GM21390 (cell line): ENCODE measurements around the gene AOPEP.
"Not testable (repeated sequence)": the region's sequence is repeated elsewhere in the genome, so short reads cannot be mapped to it uniquely, and the experiment has no call there.

ENCODE experiments used
- ATAC-seq: cut with Tn5 transposase; IDR thresholded peaks from one replicate; pipeline ENCODE4 v1.9.1; 2021; ENCODE audit not compliant: unreplicated experiment

Gene AOPEP

DNA sequence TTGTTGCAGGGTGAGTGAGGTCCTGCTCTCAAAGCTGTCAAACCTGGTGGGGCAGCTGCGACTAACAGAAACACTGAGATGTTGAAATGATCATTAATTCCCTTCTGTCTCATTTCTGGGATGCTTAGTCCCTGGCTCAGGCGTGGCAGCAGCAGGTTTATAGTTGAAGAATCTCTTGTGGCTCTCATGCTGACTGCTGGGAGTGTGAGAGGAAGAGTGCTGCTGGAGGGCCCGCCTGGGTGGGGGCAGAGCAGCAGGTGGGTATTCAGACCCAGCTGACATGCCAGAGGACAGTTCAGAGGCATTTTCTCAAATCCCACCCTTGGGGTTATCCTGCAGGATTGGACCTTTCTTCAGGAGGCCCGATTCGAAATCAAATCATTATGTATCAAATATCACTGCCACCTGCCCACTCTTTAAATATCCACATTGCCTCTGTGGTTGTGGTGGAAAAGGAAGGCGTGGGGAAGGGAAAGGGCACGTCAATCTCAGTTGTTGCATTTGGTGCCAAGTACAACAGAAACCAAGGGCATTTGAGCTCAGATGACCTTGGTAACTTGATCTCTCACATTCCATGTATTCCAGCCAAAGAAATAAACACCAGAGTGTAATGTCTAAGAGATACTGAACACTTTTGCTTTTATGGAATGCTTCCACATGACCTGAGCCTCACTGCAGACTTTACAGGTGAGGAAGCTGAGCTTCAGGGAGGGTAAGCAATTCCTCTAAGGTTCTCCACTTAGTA, 224.3 kb downstream of the AOPEP start:
- ATAC-seq: no peak

DNA sequence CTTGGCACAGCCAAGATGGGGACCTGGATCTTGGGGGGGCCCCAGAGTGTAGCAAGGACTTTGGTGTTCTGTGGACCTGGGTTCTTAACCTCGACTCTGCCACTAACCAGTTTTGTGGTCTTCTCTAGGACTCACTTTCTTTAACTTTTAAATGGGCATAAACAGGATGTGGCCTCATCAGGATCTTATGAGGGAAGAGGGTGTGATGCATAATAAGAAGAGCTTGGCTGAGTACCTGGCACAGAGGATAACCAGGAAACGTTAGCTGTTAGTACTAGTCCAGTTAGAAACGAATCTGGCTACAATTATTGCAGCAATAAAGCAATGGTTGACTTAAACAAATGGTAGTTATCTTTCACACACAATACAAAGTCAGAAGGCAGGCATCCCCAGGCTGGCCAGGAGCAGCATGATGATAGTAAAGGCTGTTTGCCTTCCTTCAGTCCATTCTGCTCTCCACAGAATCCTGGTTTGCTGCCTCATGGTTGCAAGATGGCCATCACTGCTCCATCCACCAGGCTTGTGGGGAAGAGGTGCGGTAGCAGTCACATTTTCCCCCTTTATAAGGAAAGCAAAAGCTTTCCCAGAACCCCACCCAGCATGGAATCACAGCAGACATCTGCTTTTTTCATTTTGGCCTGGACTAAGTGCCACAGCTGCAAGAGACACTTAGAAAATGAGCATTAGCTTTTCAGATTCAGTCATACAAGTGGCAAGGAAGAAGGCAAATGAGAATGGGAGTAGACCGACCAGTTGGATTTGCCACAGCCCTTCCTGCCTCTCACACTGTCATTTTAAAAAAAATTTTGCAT, 225.0 kb downstream of the AOPEP start:
- no peak for ATAC-seq

DNA sequence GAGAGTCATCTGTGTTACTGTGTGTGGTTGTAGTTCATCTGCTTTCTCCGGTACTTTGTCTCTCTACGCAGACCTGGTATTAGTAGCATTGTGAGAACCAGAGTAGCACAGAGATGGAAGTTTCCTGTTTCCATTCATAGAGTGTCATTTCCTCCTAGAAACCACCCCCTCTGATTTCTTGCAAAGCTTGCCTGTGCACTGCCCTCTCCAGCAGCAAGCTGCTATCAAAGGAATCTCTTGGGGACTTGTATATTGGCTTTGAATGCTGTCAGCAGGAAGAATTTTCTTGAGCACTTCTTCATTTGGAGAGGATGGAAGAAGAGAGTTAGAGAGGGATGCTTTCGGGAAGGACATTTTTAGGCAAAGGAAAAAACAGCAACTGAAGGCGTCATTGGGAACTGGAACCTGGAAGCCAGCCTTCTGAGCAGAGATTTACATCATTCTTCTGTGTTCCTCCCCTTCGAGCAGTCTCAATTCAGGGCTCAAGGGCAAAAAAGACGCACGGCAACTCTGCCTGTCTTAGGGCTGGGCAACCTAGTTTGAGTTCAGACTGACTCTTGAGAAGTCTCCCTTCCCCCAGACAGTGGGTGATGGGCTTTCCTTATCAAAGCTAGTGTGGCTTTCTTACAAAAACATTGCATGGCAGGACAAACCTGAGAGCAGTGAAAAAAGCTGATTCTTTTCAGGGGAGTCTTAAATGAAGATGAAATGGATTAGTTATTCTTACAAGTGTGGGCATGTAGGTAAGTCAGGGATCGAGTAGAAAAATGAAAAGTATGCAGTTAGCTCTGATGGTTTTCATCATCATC, 226.3 kb downstream of the AOPEP start:
- ATAC-seq: peak; percentile 84

DNA sequence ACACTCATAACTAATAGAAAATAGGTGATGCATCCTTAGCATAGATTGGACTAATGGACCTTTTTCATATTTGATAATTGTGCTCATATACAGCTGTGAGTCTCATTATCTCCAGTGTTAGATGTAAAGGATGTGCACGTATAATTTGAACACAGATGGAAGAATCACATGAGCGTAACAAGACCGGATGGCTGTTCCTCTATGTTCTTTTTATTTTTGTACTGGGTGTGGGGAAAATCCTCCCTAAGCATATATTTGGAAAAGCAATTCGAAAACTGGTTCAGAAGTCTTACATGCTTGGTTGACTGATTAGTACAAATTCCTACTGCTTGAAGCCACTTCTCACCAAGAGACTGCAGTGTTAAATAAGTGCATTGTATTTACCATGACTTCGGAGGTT, 230.2 kb downstream of the AOPEP start:
- ATAC-seq: no peak

DNA sequence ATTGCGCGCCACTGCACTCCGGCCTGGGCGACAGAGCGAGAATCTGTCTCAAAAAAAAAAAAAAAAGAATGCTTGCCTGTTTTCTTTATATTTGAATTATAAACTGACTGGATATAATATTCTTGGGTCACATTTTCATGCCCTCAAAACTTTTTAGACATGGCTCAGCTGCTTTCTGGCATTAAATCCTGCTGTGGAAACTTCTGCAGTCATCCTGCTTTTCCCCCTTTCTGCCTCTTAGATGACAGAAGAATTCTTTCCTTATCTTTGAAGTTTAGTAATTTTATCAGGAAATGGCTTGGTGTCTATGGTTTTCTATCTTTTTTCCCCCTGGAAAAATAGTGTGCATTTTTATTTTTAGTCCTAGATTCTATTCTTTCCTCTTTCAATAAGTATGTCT, 234.5 kb downstream of the AOPEP start:
- ATAC-seq: no peak

DNA sequence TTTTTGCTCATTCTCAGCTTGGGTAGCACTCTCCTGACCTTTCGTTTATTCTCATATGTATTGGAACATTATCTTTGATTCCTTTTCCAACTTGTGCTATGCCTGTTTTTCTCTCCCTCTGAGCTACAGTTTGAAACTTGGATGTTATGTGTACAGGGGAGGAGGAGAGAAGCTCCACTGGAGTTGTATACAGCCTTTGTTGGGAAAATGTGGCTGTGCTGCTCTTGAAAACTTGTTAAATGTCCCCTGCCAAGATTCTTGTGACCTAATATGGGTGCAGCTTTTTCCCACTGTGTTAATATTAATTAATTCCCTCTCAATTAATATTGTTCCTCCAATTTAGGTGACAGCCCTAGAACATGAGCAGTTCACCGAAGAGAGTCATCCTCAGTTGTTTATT, 235.4 kb downstream of the AOPEP start:
- no peak for ATAC-seq

DNA sequence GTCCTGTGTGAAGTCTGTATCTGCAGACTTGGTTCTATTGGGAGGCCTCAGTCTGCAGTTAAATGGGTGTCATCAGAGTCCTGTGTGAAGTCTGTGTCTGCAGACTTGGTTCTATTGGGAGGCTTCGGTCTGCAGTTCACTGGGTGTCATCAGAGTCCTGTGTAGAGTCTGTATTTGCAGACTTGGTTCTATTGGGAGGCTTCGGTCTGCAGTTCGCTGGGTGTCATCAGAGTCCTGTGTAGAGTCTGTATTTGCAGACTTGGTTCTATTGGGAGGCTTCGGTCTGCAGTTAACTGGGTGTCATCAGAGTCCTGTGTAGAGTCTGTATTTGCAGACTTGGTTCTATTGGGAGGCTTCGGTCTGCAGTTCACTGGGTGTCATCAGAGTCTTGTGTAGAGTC, 239.1 kb downstream of the AOPEP start:
- ATAC-seq: not testable (repeated sequence)

DNA sequence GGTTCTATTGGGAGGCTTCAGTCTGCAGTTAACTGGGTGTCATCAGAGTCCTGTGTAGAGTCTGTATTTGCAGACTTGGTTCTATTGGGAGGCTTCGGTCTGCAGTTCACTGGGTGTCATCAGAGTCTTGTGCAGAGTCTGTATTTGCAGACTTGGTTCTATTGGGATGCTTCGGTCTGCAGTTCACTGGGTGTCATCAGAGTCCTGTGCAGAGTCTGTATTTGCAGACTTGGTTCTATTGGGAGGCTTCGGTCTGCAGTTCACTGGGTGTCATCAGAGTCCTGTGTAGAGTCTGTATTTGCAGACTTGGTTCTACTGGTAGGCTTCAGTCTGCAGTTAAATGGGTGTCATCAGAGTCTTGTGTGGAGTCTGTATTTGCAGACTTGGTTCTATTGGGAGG, 239.5 kb downstream of the AOPEP start:
- not testable (repeated sequence) for ATAC-seq

DNA sequence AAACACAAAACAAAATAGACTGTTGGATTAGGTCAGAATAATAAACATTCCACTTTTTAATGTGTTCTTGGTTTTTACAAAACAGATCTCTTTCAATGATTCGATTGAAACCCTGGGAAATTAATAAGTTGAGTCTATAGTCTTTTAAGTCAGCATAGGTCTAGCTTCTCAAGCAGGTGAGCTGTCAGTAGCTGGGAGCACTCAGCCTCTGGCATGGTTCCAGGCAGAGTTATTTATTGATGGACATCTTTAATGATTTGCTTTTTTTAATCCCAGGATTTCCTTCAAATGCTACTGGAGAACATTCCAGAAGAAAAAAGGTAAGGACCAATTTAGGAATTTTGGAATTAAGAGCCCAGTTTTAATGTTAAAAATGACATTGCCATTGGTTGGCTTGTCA, 241.0 kb downstream of the AOPEP start:
- ATAC-seq: no peak

DNA sequence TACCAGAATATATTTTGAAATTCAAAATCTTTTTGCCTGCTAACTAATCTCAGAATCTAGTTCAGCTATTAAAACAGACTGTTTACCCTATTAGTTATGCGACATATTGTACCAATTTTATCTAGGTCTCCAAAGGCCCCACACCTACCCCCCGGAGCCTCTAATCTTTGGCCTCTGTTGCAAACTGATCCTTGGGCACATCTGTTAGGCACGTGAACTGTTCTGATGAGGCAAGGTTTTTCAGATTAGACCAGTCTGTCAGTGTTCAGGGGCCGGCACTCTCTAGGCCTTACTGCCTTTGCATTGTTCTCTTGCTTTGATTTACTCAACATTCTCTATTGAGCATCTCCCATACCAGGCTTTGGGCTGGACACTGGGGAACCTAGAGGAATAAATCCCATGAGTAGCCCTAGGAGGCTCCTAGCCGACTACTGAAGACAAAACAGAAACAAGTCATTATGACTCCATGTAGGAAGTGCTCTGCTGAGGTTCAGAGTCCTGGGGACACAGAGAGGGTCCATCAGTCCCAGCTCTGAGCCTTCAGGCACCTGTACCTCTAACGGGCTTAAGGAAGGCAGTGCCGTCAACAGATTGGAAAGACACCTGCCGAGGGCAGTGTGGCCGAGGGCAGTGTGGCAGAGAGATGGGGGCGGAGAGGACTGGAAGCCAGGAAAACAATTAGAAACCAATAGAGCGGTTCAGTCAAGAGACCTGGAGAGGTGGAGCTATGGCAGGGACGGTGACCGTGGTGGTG, 245.1 kb downstream of the AOPEP start:
- no peak for ATAC-seq

DNA sequence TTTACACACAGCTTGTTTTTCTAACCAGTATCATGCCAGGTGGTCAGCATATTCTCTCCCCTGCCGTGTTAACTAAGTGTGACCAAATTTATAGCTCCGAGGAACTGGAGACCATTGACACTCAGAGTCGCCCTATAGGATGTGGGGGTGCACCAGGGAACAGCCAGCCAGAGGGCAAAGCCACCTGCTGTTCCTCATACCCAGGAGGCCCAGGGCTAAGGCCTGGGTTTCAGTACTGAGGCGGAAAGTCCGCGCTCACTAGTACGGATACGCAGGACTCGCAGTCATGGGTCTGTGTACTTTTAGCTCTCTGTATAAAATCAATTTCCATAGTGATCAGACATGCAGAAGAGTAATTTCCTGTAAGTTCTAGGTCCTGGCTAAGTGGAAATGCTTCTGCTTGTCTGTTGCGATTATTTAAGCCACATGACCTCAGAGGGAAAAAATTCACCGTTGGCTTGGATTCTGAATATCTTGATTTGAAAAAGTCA, 247.0 kb downstream of the AOPEP start:
- no peak for ATAC-seq

DNA sequence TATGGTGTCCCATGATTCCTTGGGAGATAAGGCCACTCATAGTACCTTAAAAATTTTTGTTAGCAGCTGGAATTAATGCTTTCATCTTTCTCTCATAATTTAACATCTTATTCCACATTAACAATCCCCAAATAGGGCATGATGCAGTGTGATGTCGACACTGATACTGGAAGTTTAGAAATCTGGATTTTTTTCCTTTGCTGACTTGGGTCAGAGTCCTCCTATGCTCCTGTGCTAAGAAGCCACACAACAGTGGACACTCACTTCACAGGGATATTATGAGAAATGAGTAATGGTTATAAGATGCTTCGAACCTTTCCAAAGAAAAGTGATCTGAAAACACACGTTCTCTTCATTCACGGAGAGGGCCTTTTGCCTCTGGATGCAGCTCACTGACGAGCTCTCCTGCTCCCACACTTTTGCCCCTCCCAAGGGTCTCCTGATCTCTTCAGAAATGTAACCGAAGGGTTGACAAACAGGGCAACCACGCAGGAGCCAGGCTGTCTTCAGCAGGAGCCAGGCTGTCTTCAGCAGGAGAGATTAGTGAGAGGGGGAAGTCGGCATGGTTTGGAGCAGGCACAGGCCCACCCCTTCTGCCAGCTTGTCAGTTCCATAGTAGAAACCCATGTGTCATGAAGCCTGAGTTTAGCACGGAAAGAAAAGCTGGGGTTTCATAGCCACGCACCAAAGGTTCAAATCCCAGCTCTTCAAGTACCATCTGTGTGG, 247.8 kb downstream of the AOPEP start:
- ATAC-seq: no peak

DNA sequence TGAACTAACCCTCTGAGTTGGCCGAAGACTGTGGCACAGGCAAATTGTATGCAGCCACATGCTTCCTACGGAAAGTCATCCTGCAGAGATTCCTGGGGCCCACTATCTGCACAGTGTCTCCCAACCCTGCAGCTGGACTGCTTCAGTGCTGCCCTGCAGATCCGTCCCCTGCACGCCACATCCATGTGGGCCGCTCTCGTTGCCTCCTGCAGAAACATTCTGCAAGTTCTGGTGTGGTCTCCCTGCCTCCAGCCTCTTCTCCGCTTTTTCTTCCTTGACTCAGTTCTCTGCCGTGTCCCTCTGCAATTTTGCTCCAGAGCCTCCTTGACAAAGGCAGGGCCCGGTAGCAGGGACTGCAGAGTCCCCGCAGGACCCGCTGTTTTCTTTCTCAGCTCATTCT, 249.0 kb downstream of the AOPEP start:
- ATAC-seq: no peak

DNA sequence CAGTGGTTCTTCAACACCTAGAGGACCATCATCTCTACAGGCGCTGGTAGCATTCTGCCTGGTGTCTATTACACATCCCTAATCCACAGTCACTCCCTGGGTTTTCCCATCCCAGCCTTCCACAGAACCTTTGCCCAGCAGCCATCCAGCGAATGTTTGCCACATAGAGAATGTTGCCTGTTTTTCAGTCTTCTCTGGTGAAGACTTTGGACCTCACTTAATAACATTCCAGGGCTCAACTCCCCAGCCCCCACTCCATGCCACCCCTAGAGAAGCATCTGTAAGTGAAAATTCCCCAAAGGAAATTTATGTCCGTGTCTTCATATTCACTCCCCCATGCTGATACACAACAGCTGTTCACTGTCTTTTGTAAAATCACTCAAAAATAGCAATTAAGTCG, 249.6 kb downstream of the AOPEP start:
- no peak for ATAC-seq

DNA sequence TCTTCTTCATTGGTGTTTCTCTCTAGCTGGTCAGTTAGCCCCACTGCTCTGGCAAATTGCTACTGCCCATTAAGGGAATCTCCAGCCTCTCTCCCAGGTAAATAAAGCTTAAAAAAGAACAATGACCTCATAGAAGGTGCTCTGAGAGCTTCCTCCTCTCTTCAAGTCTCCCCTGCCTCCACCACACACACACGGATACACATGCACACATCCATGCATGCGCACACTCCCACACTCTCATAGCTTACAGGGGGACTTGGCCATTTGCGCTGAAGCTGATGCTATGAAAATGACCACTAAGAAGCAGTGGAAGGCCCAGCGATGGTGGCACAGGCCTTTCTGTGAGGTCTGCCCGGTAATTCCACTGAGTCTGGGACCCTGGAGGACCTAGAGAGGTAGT, 250.9 kb downstream of the AOPEP start:
- ATAC-seq: no peak

DNA sequence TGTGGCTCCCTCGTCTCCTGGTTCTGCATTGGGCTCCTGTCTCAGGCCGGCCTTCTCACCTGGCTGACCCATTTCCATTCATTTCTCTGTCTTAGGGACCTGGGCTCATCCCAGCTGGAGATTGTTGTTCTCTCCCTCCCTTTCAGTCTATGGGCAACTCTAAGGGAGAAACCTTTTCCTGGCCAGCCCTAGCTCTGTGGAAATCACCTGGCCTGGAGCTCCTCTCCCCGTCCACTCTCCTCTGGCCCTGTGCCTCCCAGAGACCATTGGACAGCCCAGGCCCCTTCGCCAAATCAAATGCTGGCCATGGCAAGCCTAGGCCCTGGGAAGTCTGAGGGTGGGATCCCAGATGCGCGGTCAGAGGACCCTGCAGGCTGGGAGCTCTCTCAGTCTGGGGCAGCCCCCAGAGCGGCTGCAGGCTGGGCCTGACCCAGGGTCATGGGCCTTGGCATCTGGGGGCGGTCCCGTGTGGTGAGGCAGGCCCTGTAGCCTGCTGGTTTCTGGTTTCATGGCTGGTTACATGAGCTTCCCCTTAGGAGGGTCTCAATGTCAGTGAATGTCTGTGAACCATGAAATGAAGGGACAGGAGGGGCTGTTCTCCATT, 253.5 kb downstream of the AOPEP start:
- ATAC-seq: no peak

DNA sequence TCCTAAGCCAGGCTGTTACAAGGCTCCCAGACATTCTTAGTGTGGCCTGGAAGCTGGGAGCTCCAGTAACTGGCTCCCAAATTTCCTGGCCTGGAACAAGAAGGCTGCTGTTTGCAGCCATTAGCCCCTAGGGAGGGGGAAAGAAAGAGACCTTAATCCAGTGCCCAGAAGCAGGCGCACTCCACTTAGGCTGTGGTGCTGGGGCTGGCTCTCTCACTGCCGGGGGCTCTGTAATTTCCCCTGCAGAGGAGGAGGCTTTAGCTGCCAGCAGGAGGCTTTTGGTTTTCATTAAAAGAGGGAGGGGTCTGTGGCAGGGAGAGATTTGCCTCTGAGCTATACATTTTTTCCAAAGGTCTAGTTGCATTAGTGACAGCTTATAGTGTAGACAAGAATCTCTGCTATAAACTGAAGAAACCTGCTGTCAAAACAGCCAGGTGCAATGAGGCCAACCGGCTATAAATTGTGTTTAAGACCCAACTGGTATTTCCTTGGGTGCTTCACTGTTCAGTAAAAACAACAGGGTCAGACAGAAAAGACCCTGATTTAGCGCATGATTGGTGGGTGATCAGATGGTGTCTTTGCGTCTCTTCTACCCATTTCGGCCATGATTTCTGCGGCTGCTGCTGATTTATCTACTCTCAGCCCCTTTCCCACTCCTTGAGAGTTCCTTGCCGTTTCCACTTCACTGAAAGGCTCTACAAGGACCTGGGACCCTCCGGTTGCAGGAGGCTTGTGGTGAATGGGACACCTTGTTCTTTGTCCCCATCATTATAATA, 254.6 kb downstream of the AOPEP start:
- ATAC-seq: no peak

DNA sequence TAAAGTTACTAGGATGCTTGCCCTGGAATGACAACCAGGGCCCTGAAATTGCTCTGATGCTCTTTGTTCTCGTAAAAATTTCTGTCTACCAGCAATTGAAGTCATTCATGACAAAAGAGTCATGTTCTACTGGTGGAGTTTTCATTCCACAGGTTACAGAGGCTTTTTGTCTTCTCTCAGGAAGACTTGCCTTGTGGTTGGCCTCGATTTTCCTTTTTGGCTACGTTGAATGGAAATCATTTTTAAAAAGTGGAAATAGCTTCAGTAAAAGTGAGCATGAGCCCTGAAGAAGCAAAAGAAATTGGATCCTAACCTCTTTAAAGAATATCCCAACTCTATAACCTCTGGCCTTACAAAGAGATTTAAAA, 255.2 kb downstream of the AOPEP start:
- ATAC-seq: no peak

DNA sequence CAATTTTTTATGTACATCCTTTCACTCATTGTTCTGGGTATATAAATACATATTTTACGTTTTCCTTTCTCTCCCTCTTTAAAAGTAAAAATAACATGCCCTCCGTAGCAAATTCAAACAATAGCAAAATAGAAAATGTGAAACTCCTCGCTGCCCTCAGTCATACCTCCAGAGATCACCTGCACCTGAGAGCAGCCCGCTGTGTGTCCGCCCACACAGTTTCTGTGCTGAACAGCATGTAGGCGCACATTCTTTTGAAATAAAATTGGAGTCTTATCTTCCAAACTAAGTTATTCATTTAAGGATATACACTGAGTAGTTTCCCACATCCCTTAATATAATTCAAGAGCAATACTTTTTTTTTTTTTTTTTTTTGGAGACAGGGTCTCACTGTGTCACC, 255.7 kb downstream of the AOPEP start:
- ATAC-seq: no peak
